ENCODE data around the gene DNM1. TPM values are rescaled to one million over a fixed set of nuclear protein-coding genes. Genes with fewer than 3 reads are reported as not detected.

DNM1 gene
- polyA plus RNA-seq, 1 of the 3 experiments (the other 2 are of a cell fraction), result 35.7 TPM

GRCh38 chr9:128244837-128245231 is 41.7 kb downstream of the DNM1 start (continued):
- no peak for TF ChIP-seq ELF1 (IDR thresholded peaks at IDR 0.05)
- TF ChIP-seq YY1 (IDR thresholded peaks at IDR 0.05; ENCODE audit: low read depth), result no peak
- no peak for TF ChIP-seq CTCF (IDR thresholded peaks at IDR 0.05)
- TF ChIP-seq USF1 (IDR thresholded peaks at IDR 0.05; ENCODE audit: borderline replicate concordance, low read depth), result no peak
- no peak for TF ChIP-seq FOXM1 (IDR thresholded peaks at IDR 0.05; ENCODE audit: low read depth)
- 0 out of 2 replicates have a peak, but pooled peaks have one; percentile 17 for TF ChIP-seq MXI1 (IDR thresholded peaks at IDR 0.05; ENCODE audit: low read depth, low read length)
- no peak for TF ChIP-seq ZBTB33 (IDR thresholded peaks at IDR 0.05; ENCODE audit: borderline replicate concordance, low read depth)
- no peak for TF ChIP-seq REST (IDR thresholded peaks at IDR 0.05; ENCODE audit: low read depth, low read length)

- Histone ChIP-seq H3K36me3 (replicated peaks in 1 of 2; ENCODE audit: control insufficient read depth in 1 of 2, insufficient read depth in 2 of 2, low read length in 1 of 2) (peaks cover 1 to 4% of the 10 kb centered on the region in 2 experiments), H3K4me1 (ENCODE audit: control insufficient read depth in 1 of 2, insufficient read depth in 2 of 2, low read depth in 1 of 2, low read length in 1 of 2) (peaks cover 21 to 39% of the 10 kb centered on the region in 2 experiments), H4K20me1 (ENCODE audit: insufficient read depth) (no peaks in the 10 kb centered on the region), H3K9ac (peak overlapping the region; percentile 54; the same call in 1 of the 2 replicates), H3K9me3 (no peaks in the 10 kb centered on the region), H3K27me3 (ENCODE audit: insufficient read depth) (no peaks in the 10 kb centered on the region), H3K27ac (ENCODE audit: low read depth in 2 of 2, low read length in 1 of 2) (peak overlapping the region; percentile 66 to 97), H2AFZ (ENCODE audit: low read depth) (peak overlapping the region; percentile 68; the same call in 1 of the 2 replicates), H3K4me3 (ENCODE audit: low read depth in 2 of 2, low read length in 1 of 2) (no peak overlapping the region), H3K79me2 (ENCODE audit: insufficient read depth) (no peaks in the 10 kb centered on the region), H3K9me2 (no peaks in the 10 kb centered on the region), H3K4me2 (peak overlapping the region; percentile 68; the same call in 1 of the 2 replicates), H3F3A (replicated peaks; ENCODE audit: insufficient read depth) (no peaks in the 10 kb centered on the region)
- 40% methylated on average over 6 of the region's 13 CpGs for WGBS (ENCODE audit: low lambda C conversion rate)
- DNase-seq, result peak; percentile 88
- POLR2A ChIA-PET, result interaction anchor here (0.7 to 2.1 kb wide), 4 partner anchors 9 to 55 kb away, joined by 3 to 7 read pairs (median 4); no protein-coding TSS in a partner anchor
- TF ChIP-seq TEAD4 (IDR thresholded peaks at IDR 0.05; ENCODE audit: borderline replicate concordance, insufficient read depth) (no peak), GATA2 (CRISPR knock-in tag; IDR thresholded peaks at IDR 0.05) (no peak), MEF2A (IDR thresholded peaks at IDR 0.05; ENCODE audit: borderline replicate concordance, low read depth) (no peak), TCF12 (IDR thresholded peaks at IDR 0.05) (peak; percentile 76; the same call in 1 of the 2 replicates), TAF1 (IDR thresholded peaks at IDR 0.05; ENCODE audit: borderline replicate concordance, low read depth, low read length) (0 out of 2 replicates have a peak, but pooled peaks have one; percentile 32), NFIC (IDR thresholded peaks at IDR 0.05; ENCODE audit: borderline replicate concordance) (peak; percentile 80), MAX (IDR thresholded peaks at IDR 0.05; ENCODE audit: low read depth) (peak; percentile 74), MXI1 (IDR thresholded peaks at IDR 0.05; ENCODE audit: low read depth, low read length) (peak; percentile 82), ZBTB33 (IDR thresholded peaks at IDR 0.05; ENCODE audit: borderline replicate concordance, low read depth) (no peak), CHD2 (IDR thresholded peaks at IDR 0.05; ENCODE audit: low read length, partially characterized antibody) (peak; percentile 42), JUND (IDR thresholded peaks at IDR 0.05) (no peak)
- CTCF ChIA-PET, result interaction anchor here (0.5 to 2.4 kb wide), 8 partner anchors 9 to 272 kb away, joined by 3 to 18 read pairs (median 4); partner anchors contain the start of gene DNM1
Measured at GRCh38 chr9:128245421-128246151, 42.4 kb downstream of the DNM1 start.

Measured in SK-N-SH (cell line).